ENCODE measurements around the gene ATXN10. TPM values are rescaled to one million over a fixed set of nuclear protein-coding genes. Genes with fewer than 3 reads are reported as not detected.

The ATXN10 gene
- polyA plus RNA-seq, 4 donors: 283 to 328 (median 322) TPM

GRCh38 chr22:45840483-45840882, 168.8 kb downstream of the ATXN10 start:
- no peak for DNase-seq (ENCODE audit: low read depth in 4 of 4, low spot score in 3 of 4)

DNA sequence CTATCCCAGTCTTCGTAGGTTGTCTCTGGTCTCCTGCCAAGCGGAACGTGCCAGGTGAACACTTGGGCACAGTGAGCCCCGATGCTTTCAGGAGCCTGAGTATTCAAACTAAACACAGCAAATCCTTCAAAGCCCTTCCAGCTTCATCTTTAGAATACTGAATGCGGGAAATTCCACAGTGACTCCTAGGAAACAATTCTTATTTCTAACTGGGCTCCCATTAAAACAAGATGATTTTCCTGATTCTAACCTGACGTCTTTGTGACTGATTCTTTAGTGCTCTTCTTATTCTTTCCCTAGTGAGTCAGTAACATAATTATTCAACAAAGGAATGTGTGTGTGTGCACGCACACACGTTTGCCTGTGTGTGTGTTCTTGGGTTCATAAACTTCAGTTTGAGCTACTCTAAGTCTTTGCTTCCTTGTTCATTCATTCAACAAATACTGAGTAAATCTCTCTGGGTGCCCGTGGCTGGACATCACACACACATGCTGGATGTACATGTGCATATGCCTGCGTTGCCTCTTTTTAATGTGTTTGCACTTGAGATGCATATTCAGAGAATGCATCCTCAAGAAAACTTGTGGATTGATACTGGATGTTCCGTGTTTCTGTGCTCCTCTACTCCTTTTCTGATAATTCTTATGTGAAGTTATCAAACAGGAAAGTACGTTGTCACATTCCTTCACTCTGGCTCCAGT, 170.8 kb downstream of the ATXN10 start:
- no peak for DNase-seq (ENCODE audit: low read depth in 4 of 4, low spot score in 3 of 4)

DNA sequence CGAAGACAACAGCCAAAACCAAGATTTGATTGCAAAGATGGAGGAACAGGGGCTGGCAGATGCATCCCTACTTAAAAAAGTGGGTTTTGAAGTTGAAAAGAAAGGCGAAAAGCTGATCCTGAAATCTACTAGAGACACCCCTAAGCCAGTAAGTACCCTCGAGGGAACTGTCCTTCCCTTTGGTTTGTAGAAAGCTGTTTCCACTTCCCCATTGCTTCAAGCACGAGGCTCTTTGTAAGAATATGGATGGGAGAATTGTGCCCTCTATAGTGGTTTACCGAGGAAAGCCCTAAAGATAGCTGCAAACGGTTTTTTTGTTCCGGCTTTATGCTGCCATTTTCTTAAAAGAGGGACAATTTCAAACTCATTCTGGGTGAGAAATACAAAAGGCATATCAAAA, 171.4 kb downstream of the ATXN10 start:
- DNase-seq (ENCODE audit: low read depth in 4 of 4, low spot score in 3 of 4): no peak

- DNase-seq (ENCODE audit: low read depth in 4 of 4, low spot score in 3 of 4): no peak
These were observed 172.4 kb downstream of the ATXN10 start for GRCh38 chr22:45843986-45844385.

- no peak for DNase-seq (ENCODE audit: low read depth in 4 of 4, low spot score in 3 of 4)
These were observed 173.4 kb downstream of the ATXN10 start for GRCh38 chr22:45845076-45845487.

- DNase-seq (ENCODE audit: low read depth in 4 of 4, low spot score in 3 of 4): no peak
These were observed 175.3 kb downstream of the ATXN10 start for GRCh38 chr22:45846952-45847351.

DNA sequence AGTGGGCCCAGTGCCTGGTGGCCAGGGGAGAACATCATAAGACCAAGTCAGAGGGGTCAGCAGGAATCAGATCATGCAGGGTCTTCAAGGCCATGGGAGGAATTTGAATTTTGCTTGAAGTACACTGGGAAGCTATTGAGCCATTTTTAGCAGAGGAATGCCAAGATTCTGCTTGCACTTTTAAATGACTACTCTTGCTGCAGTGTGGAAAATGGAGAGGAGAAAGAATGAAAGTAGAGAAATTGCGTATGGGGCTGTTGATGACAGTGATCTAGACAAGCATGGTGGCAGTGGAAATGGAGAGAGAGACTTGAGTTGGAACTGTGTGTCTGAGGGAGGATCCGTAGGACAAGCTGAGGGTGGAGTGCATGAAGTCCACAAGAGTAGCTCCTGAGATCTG, 177.3 kb downstream of the ATXN10 start:
- no peak for DNase-seq (ENCODE audit: low read depth in 4 of 4, low spot score in 3 of 4)

DNA sequence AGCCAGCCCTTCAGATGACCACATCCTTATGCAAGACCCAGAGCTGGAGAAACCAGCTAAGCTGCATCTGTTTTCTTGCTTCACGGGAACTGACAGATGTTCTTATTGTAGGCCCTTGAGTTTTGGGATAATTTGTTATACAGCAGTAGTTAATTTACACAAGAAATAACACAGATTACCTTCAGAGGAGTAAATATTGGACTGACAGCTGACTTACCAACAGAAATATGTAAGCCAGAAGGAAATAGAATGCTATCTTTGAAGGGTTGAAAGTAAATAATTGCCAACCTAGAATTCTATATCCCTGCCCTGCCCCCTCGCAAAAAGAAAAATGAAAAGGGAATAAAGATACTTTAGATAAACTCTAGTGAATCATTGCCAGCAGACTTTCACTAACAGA, 181.2 kb downstream of the ATXN10 start:
- DNase-seq (ENCODE audit: low read depth in 4 of 4, low spot score in 3 of 4): no peak

GRCh38 chr22:45855961-45856360, 184.3 kb downstream of the ATXN10 start:
- no peak for DNase-seq (ENCODE audit: low read depth in 4 of 4, low spot score in 3 of 4)

DNA sequence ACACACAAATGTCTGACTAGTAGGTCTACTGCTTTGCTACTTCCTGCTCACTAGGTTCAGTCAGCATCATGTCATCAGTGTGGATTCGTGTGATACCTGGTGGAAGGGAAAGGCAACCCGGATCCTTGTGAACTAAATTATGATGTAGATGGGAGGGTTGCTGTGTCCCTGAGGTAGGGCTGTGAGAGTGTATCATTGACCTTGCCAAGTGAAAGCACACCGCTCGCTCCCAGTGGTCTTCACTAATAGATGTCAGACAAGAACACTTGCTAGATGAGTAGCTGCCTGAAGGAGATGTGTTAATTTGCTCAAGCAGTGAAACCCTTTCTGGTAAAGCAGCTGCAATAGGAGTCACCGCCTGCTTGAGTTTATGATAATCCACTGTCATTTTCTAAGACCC, 185.9 kb downstream of the ATXN10 start:
- no peak for DNase-seq (ENCODE audit: low read depth in 4 of 4, low spot score in 3 of 4)

GRCh38 chr22:45859231-45860161, 187.9 kb downstream of the ATXN10 start:
- no peak for DNase-seq (ENCODE audit: low read depth in 4 of 4, low spot score in 3 of 4)

DNA sequence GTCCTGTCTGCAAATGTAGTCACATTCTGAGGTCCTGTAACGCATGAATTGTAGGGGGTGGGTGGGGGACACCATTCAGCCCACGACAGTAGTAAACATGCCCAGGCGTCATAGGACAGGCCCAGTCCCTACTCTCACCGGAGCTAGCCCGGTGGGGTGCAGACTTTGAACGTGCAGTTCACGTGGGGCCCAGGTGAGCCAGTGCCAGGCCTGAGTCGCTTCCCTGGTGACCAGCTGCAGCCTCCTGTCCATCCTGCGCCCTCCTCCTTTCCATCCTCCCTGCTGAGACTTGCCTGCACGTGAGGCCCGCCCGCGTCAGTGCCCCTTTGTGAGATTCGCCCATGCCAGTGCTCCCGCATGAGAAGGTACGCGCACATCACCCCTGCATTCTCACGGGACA, 188.6 kb downstream of the ATXN10 start:
- DNase-seq (ENCODE audit: low read depth in 4 of 4, low spot score in 3 of 4): no peak

- no peak for DNase-seq (ENCODE audit: low read depth in 4 of 4, low spot score in 3 of 4)
These were observed 189.6 kb downstream of the ATXN10 start for GRCh38 chr22:45861259-45861658.

GRCh38 chr22:45863981-45864751, 192.5 kb downstream of the ATXN10 start:
- peak in 1 of 4 donors; percentile 56 for DNase-seq (ENCODE audit: low read depth in 4 of 4, low spot score in 3 of 4)

- DNase-seq (ENCODE audit: low read depth in 4 of 4, low spot score in 3 of 4): no peak
These were observed 193.4 kb downstream of the ATXN10 start for GRCh38 chr22:45864959-45865476.

- DNase-seq (ENCODE audit: low read depth in 4 of 4, low spot score in 3 of 4): no peak
These were observed 194.0 kb downstream of the ATXN10 start for GRCh38 chr22:45865561-45866125.

DNA sequence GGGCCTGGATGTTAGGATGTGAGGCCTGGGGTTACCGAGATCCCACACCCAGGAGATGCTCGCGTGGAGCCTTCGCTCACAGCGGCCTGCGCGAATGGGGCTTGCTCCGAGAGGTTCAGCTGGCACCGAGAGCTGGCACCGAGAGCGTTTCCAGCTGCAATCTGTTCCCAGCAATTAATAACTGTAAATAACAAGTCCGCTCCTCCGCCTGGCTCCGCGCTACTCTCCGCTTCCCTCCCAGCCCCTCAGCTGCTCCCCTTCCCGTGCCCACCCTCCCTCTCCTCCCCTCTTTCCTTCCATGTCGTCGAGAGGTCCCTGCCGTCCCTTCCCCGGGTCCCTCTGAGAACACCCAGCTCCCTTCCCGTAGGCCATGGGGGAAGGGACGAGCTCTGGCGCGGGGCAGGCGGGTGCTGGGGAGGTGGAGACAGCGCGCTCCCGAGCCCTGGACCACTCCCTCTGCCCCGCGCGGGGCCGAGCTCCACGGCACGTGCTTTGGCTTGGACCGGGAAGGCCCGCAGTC, 194.6 kb downstream of the ATXN10 start:
- DNase-seq (ENCODE audit: low read depth in 4 of 4, low spot score in 3 of 4): no peak

- DNase-seq (ENCODE audit: low read depth in 4 of 4, low spot score in 3 of 4): no peak
These were observed 195.0 kb downstream of the ATXN10 start for GRCh38 chr22:45866646-45867117.

DNA sequence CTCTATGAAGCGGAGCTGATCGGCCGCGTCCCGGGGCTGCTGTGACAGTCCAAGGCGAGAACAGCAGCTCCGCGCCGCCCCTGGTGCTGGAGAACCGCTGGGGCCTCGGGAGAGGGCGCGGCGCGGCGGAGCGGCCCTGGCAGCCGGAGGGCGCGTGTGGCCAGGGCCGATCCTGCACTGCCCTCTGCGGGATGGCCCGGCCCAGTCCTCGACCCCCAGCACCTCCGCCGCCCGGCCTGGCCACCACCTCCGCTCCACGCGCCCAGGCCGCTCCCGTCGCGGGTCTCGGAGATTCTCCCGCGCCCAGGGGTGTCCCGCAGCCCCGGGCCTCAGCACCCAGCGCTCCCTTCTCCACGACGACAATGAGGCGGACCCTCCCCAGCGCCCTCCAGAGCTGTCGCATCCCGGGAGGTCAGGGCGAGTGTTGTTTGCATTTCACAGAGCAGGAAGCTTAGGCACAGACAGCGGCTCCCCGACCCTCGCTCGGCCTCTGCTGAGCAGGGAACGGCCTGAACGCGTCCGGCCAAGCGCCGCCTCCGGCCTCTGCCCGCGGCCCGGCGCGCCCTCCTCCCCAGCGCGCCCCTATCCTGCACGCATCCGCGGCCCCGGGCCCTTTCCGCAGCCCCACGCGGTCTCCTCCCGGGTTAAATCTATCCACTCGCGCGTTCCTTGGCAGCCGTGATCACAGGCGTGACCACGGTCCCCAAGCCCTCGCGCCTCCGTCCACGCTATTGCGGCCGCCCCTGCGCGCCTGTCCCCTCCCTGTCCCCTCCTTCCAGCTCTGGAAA, 195.7 kb downstream of the ATXN10 start:
- DNase-seq (ENCODE audit: low read depth in 4 of 4, low spot score in 3 of 4): no peak
